Measurements from ENCODE around the gene GIGYF1. TPM values are rescaled to one million over a fixed set of nuclear protein-coding genes. Genes with fewer than 3 reads are reported as not detected.

Gene GIGYF1
- polyA plus RNA-seq, 1 donor (not counting 4 experiments of a cell fraction or from before 2014, with no cell fraction given), result 4.0 TPM

GRCh38 chr7:100723732-100724275 is 29.8 kb upstream of the GIGYF1 start:
- TF ChIP-seq EZH2 (IDR thresholded peaks at IDR 0.05; ENCODE audit: low read length), result no peak
- TF ChIP-seq CTCF (optimal IDR thresholded peaks at IDR 0.05 in 1 of 3, IDR thresholded peaks at IDR 0.05 in 1 of 3, conservative IDR thresholded peaks at IDR 0.05 in 1 of 3; ENCODE audit: extremely low read depth in 1 of 3, insufficient read depth in 2 of 3, low read length in 3 of 3), result no peak
- Histone ChIP-seq H3K27ac (ENCODE audit: control insufficient read depth, insufficient read depth, low read length) (no peak overlapping the region), H2AFZ (ENCODE audit: control insufficient read depth, low read length) (no peak overlapping the region), H3K27me3 (ENCODE audit: control insufficient read depth, extremely low read depth, insufficient read depth, low read length) (peaks cover 17% of the 10 kb centered on the region), H3K4me2 (ENCODE audit: control insufficient read depth, extremely low read depth, insufficient read depth, low read depth, low read length) (no peak overlapping the region), H3K79me2 (ENCODE audit: control insufficient read depth, insufficient read depth, low read length) (no peaks in the 10 kb centered on the region), H3K36me3 (ENCODE audit: control insufficient read depth in 2 of 2, extremely low read depth in 1 of 2, insufficient read depth in 2 of 2, low read length in 2 of 2) (no peaks in the 10 kb centered on the region), H3K9me3 (ENCODE audit: control insufficient read depth, low read depth, low read length) (no peaks in the 10 kb centered on the region), H3K4me1 (ENCODE audit: control insufficient read depth, extremely low read depth, insufficient read depth, low read length) (peaks cover 19% of the 10 kb centered on the region), H4K20me1 (ENCODE audit: control insufficient read depth, extremely low read depth, insufficient read depth, low read length) (no peaks in the 10 kb centered on the region), H3K4me3 (ENCODE audit: control insufficient read depth in 2 of 3, extremely low read depth in 1 of 3, insufficient read depth in 2 of 3, low read depth in 1 of 3, low read length in 3 of 3) (no peak overlapping the region), H3K9me1 (ENCODE audit: control insufficient read depth, extremely low read depth, insufficient read depth, low read length) (no peaks in the 10 kb centered on the region), H3K9ac (ENCODE audit: control insufficient read depth, extremely low read depth, insufficient read depth, low read length) (no peak overlapping the region)
- DNase-seq (ENCODE audit: low read depth, low spot score) (no peak), FAIRE-seq (no peak)
- dilution Hi-C loops (cut with MboI; ENCODE audit: extremely low pct_ligation_motif_present, low sequenced_read_pairs), result no loop called here

GRCh38 chr7:100722480-100723212 is 28.6 kb upstream of the GIGYF1 start:
- Histone ChIP-seq H3K27ac (ENCODE audit: control insufficient read depth, insufficient read depth, low read length) (no peak overlapping the region), H3K4me1 (ENCODE audit: control insufficient read depth, extremely low read depth, insufficient read depth, low read length) (peaks cover 19% of the 10 kb centered on the region), H3K9me1 (ENCODE audit: control insufficient read depth, extremely low read depth, insufficient read depth, low read length) (no peaks in the 10 kb centered on the region), H4K20me1 (ENCODE audit: control insufficient read depth, extremely low read depth, insufficient read depth, low read length) (no peaks in the 10 kb centered on the region), H2AFZ (ENCODE audit: control insufficient read depth, low read length) (no peak overlapping the region), H3K4me2 (ENCODE audit: control insufficient read depth, extremely low read depth, insufficient read depth, low read depth, low read length) (no peak overlapping the region), H3K9me3 (ENCODE audit: control insufficient read depth, low read depth, low read length) (no peaks in the 10 kb centered on the region), H3K36me3 (ENCODE audit: control insufficient read depth in 2 of 2, extremely low read depth in 1 of 2, insufficient read depth in 2 of 2, low read length in 2 of 2) (no peaks in the 10 kb centered on the region), H3K27me3 (ENCODE audit: control insufficient read depth, extremely low read depth, insufficient read depth, low read length) (peaks cover 17% of the 10 kb centered on the region), H3K4me3 (ENCODE audit: control insufficient read depth in 2 of 3, extremely low read depth in 1 of 3, insufficient read depth in 2 of 3, low read depth in 1 of 3, low read length in 3 of 3) (no peak overlapping the region), H3K79me2 (ENCODE audit: control insufficient read depth, insufficient read depth, low read length) (no peaks in the 10 kb centered on the region), H3K9ac (ENCODE audit: control insufficient read depth, extremely low read depth, insufficient read depth, low read length) (no peak overlapping the region)
- FAIRE-seq (no peak), DNase-seq (ENCODE audit: low read depth, low spot score) (no peak)
- TF ChIP-seq EZH2 (IDR thresholded peaks at IDR 0.05; ENCODE audit: low read length) (no peak), CTCF (optimal IDR thresholded peaks at IDR 0.05 in 1 of 3, IDR thresholded peaks at IDR 0.05 in 1 of 3, conservative IDR thresholded peaks at IDR 0.05 in 1 of 3; ENCODE audit: extremely low read depth in 1 of 3, insufficient read depth in 2 of 3, low read length in 3 of 3) (no peak)
- dilution Hi-C loops (cut with MboI; ENCODE audit: extremely low pct_ligation_motif_present, low sequenced_read_pairs), result no loop called here
